ENCODE results near the gene CIRBP. TPM values are rescaled to one million over a fixed set of nuclear protein-coding genes. Genes with fewer than 3 reads are reported as not detected.

Gene CIRBP
- total RNA-seq, 1 donor = 245 TPM

DNA sequence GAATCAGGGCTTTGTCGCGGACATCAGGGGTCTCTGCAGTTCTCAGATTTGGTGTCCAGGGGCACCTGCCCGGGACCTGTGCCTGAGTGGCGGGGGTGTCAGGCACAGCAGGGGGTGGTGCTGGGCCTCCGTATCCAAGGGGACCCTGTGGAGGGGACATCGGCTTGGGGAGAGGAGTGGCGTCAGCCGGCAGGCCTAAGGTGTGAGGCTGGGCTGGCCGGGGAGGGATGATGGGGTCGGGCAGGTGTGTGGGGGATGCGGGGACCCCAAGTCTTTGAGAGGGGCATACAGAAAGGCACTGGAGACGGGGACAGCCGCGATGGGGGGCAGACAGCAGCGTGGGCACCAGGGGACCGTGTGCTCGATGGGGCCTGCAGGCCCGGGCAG lies 19.1 kb downstream of the CIRBP start:
- TF ChIP-seq, protein P1, sequence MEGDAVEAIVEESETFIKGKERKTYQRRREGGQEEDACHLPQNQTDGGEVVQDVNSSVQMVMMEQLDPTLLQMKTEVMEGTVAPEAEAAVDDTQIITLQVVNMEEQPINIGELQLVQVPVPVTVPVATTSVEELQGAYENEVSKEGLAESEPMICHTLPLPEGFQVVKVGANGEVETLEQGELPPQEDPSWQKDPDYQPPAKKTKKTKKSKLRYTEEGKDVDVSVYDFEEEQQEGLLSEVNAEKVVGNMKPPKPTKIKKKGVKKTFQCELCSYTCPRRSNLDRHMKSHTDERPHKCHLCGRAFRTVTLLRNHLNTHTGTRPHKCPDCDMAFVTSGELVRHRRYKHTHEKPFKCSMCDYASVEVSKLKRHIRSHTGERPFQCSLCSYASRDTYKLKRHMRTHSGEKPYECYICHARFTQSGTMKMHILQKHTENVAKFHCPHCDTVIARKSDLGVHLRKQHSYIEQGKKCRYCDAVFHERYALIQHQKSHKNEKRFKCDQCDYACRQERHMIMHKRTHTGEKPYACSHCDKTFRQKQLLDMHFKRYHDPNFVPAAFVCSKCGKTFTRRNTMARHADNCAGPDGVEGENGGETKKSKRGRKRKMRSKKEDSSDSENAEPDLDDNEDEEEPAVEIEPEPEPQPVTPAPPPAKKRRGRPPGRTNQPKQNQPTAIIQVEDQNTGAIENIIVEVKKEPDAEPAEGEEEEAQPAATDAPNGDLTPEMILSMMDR (IDR thresholded peaks at IDR 0.05; ENCODE audit: insufficient read depth, low read length) = no peak
- no peak overlapping the region for H3K4me3 ChIP-seq (ENCODE audit: low read depth, low read length)
- DNase-seq (ENCODE audit: low read depth) = no peak

DNA sequence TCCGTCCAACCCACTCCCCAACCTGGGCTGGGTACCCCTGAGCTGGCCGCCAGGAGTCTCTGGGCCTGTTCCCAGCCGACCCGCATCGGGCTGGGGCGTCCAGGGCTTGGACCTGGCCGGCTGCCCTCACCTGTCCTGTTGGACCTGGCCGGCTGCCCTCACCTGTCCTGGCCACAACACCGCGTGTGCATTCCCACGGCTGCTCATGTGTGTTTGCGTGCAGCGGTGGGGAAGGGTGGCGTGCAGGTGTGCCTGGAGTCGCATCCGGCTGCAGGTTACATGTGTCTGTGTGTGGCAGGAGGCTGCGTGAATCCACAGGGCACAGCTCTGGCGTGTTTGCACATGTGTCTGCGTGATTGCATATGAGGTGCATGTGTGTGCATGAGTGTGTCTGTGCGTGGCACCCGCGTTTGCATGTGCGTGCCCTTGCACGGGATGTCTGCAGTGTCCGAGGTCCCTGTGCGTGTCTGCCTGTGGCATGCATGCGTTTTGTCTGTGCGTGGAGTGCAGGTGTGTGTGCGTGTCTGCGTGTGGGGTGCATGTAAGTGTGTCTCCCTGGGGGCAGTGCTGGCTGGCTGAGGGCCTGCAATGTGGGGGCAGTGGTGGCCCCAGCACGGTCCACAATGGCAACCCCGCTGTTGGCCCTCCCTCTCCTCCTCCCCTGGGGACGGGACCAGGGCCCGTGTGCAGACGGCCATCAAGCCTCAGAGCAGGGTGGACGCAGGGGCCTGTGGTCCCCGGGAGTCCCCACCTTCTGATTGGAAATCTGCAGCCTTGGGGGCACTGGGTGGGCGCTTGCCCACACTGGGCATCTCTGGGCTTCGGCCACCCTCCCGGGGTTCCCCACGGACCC lies 19.9 kb downstream of the CIRBP start:
- TF ChIP-seq, protein P1 (IDR thresholded peaks at IDR 0.05; ENCODE audit: insufficient read depth, low read length) = no peak
- no peak for DNase-seq (ENCODE audit: low read depth)
- no peak overlapping the region for H3K4me3 ChIP-seq (ENCODE audit: low read depth, low read length)

GRCh38 chr19:1289686-1290025 lies 20.5 kb downstream of the CIRBP start:
- TF ChIP-seq, protein P1 (IDR thresholded peaks at IDR 0.05; ENCODE audit: insufficient read depth, low read length) = no peak
- no peak overlapping the region for H3K4me3 ChIP-seq (ENCODE audit: low read depth, low read length)
- no peak for DNase-seq (ENCODE audit: low read depth)

GRCh38 chr19:1290196-1290702 lies 21.1 kb downstream of the CIRBP start:
- DNase-seq (ENCODE audit: low read depth) = no peak
- TF ChIP-seq, protein P1 (IDR thresholded peaks at IDR 0.05; ENCODE audit: insufficient read depth, low read length) = no peak

DNA sequence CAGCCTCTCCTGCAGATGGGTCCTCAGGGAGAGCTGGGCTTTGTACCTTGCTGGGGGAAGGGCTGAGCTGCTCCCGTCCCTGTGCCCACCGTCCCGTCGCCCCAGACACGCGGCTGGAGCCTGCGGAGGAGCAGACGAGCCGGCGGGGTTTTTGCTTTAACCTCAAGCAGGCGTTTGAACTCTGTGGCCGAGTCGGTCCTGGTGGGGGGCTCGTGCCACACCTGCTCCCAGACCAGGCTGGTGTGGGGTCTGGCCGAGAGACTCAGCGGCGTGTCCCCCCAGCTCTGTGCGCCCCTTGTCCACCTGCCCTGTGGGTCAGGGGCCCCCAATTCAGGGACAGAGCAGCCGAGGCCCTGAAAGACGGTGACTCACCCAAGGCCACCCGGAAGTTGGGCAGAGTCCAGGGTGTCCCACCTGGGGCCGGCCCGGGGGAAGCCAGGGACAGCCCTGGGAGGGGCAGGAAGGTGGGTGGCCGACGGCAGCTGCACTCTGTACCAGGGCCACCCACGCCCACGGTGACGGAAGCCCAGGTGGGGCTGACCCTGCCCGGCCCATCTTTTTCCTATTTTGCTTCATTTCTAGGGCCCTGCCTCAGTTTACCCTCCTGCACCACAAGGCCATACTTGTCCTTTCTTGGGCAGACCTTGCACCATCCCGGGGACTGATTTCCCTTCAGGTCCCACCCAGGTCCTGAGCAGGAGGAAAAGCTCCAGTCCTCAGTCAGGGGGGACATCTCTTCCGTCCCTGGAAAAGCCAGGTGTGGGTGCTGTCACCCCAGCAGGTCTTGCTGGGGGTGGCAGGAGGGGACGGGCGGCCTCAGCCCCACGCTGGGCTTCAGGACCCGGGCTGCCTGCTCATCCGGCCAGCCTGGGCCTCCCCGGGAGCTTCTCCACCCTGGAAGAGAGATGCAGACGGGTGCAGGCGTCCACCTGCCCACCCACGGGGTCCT lies 21.8 kb downstream of the CIRBP start:
- no peak overlapping the region for H3K4me3 ChIP-seq (ENCODE audit: low read depth, low read length)
- DNase-seq (ENCODE audit: low read depth) = no peak
- TF ChIP-seq, protein P1 (IDR thresholded peaks at IDR 0.05; ENCODE audit: insufficient read depth, low read length) = no peak

More at GRCh38 chr19:1290196-1290702, 21.1 kb downstream of the CIRBP start:
- no peak overlapping the region for H3K4me3 ChIP-seq (ENCODE audit: low read depth, low read length)

DNA sequence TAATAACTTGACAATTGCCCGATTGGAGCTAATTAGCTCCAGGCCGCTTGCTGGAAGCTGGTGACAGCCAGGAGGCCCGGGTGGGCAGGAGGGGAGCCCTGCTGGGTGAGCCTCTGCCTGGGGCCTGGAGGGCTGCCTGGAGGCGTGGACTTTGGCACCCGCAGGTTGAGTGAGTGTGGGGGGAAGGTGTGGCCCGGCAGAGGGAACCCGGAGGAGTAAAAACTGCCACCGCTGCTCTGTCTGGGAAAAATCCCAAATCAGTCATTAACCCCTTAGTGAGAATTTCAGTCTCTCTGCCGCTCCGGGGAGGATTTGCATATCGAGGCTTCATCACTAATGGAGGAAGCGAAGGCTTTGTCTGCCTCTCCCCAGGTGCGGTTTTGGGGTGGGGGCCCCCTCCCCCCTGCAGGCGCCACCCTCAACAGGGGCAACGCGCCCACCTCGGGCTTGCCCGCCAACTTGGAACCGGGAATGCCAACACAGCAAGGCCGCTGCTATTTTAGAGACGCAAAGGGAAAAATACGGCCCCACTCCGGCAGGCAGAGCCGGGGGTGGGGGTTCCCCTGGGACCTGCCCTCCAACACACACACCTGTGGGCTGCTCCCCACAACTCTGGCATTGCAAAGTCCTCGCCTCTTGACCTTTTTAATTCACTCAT lies 22.8 kb downstream of the CIRBP start:
- no peak overlapping the region for H3K4me3 ChIP-seq (ENCODE audit: low read depth, low read length)
- DNase-seq (ENCODE audit: low read depth) = no peak
- TF ChIP-seq, protein P1 (IDR thresholded peaks at IDR 0.05; ENCODE audit: insufficient read depth, low read length) = no peak

All from fibroblast of the aortic adventitia (primary cell).